GM21723 (cell line): ENCODE results near the gene BCL2L2.
"Not testable (repeated sequence)": the region's sequence is repeated elsewhere in the genome, so short reads cannot be mapped to it uniquely, and the experiment has no call there.

Source experiments
- ATAC-seq: cut with Tn5 transposase; IDR thresholded peaks from one replicate; pipeline ENCODE4 v1.9.1; 2021; ENCODE audit warnings: mild to moderate bottlenecking, moderate library complexity; ENCODE audit not compliant: unreplicated experiment

The BCL2L2 gene, protein sequence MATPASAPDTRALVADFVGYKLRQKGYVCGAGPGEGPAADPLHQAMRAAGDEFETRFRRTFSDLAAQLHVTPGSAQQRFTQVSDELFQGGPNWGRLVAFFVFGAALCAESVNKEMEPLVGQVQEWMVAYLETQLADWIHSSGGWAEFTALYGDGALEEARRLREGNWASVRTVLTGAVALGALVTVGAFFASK

DNA sequence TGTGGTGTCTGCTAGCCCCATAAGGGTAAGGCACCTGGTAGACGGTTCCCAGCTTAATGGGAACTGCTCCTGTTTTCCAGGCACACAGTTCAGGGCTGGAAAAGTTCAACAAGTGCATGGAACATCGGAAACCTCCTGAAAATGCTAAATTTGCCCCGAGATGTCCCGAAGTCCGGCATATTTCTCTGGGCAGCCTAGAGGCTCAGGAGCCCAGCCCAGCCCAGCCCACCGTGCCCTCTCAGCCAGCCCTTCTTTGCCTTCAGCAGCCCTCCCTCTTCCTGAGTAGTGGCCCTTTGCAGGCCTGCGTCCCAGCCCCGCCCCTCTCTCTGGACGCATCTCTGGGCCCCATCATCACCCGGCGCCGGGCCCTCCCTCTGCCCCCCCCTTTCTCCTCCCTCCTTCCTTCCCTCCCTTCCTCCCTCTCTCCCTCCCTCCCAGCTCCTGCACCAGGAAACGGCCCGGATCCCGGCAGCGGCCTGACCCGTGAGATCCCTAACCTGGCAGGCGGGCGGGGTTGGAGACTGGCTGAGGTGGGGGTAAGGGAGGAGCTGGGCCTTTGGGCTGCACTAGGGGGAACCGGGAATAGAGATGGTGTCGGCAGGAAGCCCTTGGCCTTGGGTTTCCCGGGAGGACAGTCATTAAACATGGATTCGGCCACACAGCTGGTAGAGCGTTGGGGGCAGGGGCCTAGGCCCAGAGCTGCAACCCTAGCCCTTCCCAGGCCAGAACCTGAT lies at the start of gene BCL2L2:
BCL2L2 (plus strand) TSS at position 422 of the 734 bp plus-strand sequence. CDS start 935 bp downstream, outside the sequence.
- no peak for ATAC-seq

- no peak for ATAC-seq
These were observed 48.4 kb upstream of the BCL2L2 start for GRCh38 chr14:23258256-23258655.

DNA sequence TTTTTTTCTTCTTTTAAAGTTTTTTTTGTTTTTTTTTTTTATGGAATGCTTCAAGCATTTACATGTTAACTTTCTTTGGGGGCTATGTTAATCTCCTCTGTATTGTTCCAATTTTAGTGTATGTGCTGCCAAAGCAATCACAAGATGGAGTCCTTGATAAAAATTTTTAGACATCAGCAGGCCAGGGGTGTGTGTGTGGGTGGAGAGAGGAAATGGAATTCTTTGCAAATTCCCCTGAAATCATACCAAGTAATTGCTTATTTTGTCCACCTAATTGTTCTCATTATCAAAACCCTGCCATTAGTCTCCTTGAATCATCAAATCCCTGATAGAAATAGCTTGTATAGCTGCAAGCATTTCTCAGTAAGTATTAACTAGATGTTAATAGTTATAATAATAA lies 47.2 kb upstream of the BCL2L2 start:
- ATAC-seq = no peak

DNA sequence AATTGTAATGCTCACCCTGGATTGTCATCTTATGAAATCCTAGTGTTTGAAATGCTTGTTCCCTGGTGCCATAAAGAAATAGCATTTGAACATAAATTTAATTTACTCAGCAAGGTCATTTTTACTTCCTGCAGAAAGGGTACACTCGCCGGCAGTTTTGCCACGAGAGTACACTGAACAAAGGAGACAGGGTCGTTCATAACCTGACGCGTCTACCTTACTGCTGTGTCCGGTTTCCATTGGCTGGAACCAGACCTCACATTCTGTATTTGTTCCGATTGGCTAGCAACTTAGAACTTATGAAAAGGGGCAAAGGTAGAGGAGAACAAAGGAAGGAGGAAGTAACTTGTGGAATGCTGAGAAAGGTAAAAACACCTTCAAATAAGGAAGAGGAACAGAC lies 45.8 kb upstream of the BCL2L2 start:
- ATAC-seq = not testable (repeated sequence)

DNA sequence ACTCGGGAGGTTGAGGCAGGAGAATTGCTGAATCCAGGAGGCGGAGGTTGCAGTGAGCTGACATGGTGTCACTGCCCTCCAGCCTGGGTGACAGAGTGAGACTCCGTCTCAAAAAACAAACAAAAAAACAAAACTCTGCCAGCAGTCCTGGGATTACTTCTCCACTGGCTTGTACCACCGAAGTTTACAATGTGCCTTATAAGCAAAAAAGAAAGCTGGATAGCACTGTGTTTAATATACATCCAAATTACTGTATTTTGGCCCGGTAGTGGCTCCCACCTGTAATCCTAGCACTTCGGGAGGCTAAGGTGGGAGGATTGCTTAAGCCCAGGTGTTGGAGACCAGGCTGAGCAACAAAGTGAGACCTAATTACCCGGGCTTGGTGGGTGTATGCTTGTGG lies 37.4 kb upstream of the BCL2L2 start:
- no peak for ATAC-seq

- no peak for ATAC-seq
These were observed 31.2 kb upstream of the BCL2L2 start for GRCh38 chr14:23275412-23275811.

- ATAC-seq = no peak
These were observed 29.4 kb upstream of the BCL2L2 start for GRCh38 chr14:23277189-23277588.

DNA sequence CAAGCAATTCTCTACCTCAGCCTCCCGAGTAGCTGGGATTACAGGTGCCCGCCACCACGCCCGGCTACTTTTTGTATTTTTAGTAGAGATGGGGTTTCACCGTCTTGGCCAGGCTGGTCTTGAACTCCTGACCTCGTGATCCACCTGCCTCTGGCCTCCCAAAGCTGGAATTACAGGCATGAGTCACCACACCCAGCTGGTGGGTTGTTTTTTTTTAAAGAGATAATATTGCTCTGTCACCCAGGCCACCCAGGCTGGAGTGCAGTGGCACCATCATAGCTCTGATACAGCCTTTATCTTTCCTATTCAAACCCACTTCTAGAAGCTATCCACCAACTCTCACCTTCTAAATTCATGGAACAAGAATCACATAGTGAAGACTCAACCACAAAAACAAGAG lies 28.7 kb upstream of the BCL2L2 start:
- not testable (repeated sequence) for ATAC-seq

DNA sequence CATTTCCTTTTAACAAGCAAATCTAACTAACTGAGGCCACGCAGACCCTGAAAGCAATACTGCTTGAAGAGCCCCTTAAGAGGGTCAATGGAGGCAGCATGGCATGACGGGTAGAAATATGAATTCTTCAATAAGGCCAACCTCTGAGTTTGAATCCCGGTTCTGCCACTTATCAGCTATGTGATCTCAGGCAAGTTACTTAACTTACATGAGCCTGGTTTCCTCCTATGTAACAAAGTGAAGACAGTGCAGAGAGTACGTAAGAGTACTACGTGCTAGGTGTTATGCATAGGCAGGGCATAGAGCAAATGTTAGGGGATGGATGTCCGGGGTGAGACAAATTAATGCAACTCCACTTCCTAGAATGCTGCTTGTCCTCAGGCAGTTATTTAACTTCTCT lies 25.4 kb upstream of the BCL2L2 start:
- ATAC-seq = no peak

- ATAC-seq = no peak
These were observed 21.7 kb upstream of the BCL2L2 start for GRCh38 chr14:23284654-23285529.

DNA sequence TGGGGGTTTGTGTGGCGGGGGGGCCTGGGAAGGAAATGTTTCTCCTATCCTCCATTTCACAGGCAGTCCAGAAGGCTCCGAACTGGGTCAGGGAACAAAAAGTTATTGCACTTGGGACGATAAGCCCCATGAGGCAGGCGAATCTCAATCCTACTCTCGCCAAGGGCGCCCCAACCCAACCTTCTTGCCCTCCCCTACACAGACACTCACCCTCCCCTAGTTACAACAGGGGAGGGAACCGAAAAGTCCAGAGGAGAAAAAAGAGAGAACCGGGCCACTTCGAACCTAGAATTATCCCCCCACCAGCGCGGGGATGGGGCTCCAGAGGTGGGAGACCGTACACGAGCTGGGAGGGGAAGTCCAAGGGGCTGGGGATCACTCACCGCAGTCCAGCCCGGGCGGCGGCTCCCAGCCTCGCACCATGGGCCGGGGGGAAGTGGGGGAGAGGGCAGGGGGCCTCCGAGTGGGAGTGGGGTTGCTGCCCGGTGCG lies 21.1 kb upstream of the BCL2L2 start:
- ATAC-seq = peak; percentile 28

DNA sequence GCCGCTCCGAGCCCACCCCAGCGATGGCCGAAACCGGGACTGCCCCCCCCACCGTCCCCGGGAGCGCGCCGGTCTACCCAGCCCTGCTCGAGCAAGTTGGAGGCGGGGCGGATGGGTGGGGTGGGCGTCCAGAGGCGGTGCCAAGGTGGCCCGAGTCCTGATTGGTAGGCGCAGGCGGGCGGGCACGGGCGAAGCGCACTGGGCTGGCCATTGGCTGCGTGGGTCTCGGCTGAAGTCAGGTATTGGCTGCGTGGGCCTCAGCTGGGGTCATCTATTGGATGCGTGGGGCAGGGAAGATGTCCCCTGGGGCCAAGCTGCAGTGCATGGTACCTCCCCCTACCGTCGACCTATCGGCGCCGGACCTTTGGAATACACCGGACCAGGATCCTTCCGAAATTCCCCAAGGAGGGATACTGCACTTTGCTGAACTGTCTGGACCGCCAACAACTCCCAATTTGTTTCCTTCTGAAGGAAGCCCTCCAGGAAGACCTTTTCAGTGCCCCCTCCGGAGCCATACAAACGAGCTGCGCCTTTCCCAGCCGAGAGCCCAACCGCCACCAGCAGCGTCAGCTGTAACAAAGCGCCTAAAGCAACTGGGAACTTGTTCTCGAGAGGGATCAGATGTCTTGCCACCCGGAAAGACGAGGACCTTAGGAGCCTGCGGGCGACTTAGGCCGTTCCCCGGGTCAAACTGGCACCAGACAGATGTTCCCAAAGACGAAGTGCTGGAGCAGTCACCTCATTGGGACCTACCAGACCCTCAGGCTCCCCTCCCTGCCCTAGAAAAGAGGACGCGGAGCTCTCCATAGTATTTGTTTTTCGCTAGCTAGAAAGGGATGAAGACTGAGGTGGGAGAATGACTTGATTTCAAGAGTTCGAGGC lies 20.4 kb upstream of the BCL2L2 start, which contains the start of gene HOMEZ:
HOMEZ (minus strand) TSS at position 113 of the 882 bp plus-strand sequence. CDS start 180 bp downstream, outside the sequence.
- ATAC-seq = peak; percentile 99

DNA sequence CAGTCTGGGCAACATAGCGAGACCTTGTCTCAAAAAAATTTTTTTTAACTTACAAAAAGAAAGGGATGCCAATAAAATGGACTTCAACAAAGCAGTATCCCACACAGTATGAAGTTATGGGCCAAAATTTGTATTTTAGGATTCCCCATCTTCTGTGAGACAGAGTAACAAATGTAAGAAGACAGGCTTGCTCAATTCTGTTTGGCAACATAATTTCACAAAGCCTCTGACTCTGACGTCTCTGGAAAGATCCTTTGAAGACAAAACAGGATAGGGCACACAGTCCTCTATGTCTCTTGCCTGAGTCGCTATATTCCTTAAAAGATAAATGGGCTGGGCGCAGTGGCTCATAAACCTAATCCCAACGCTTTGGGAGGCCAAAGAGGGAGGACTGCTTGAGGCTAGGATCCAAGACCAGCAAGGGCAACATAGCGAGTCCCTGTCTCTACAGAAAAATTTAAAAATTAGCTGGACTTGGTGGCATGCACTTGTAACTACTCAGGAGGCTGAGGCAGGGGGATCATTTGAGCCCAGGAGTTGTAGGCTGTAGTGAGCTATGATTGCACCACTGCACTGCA lies 19.6 kb upstream of the BCL2L2 start:
- no peak for ATAC-seq

DNA sequence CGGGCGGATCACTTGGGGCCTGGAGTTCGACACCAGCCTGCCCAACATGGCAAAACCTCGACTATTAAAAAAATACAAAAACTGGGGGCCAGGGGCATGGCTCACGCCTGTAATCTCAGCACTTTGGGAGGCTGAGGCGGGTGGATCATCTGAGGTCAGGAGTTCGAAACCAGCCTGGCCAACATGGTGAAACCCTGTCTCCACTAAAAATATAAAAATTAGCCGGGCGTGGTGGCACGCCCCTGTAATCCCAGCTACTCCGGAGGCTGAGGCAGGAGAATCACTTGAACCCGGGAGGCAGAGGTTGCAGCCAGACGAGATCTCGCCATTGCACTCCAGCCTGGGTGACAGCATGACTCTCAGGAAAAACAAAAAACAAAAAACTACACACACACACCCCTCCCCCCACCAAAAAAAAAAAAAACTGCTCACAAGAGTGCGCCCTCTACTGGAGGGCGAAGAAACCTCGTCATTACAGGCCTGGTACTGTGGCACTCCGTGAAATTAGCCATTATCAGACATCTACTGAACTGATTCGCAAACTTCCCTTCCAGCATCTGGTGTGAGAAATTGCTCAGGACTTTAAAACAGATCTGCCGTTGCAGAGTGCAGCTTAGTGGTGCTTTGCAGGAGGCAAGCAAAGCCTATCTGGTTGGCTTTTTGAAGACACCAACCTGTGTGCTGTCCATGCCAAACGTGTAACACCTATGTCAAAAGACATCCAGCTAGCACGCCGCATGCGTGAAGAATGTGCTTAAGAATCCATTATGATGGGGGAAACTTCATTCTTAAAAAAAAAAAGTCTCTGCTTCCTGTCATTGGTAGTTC lies 11.7 kb upstream of the BCL2L2 start:
- peak; percentile 63 for ATAC-seq

DNA sequence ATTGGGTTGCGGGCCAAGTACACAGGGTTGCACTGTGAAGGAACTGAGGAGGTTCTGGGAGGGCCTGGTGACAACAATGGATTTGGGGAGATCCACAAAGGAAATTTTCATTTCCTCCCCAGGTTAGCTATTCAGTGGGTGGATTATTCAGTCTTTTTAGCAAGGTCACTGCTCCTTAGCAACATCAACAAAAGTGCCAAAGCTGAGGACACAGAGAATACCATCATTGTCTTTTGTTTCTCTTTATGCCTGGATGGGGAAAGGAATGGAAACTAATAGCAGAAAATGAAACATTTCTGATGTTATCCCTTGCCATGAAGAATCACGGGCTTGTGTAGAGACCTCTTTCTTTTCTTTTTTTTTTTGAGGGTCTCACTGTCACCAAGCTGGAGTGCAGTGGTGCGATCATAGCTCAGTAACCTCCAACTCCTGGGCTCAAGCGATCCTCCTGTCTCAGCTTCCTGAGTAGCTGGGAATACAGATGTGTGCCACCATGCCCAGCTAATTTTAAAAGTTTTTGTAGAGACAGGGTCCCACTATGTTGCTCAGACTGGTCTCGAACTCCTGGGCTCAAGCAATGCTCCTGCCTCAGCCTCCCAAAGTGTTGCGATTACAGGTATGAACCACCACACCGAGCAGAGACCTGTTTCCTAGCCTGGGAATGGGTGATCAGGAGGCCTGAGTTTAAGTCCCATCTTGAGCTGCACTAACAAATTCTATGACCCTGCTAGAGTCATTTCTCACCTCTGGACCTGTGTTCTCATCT lies 10.4 kb upstream of the BCL2L2 start:
- ATAC-seq = no peak

DNA sequence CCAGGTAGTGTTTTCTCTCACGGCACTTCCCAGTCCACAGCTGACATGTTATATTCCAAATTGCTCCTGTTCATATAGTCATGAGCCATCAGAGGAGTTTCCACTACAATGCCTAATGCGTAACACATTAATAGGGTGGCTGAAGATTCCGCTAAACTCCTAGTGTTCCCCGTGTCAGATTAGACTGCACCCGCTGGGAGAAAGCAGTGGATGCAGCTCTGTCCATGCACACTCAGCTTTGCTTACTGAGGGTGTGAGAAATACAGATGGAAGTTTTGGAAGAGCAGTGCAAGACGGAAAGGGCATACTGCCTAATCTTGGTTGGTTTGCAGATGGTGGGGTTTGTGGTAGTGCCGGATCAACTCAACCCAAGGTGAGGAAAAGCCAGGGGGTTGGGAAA lies 9.5 kb upstream of the BCL2L2 start:
- no peak for ATAC-seq

- no peak for ATAC-seq
These were observed 8.9 kb upstream of the BCL2L2 start for GRCh38 chr14:23297611-23298277.
